Thyroid gland (tissue), 4 donors: Measurements from ENCODE around the gene SMIM41.

Source experiments
- CTCF ChIP-seq, 6 experiments: fragments of 200-600 bp in 3 of 6; fragments of 450-650 bp in 3 of 6; sonication (generic) in 3 of 6; IDR thresholded peaks; one replicate each; pipeline ENCODE4 v1.5.1; 2016 to 2019; ENCODE audit warnings: antibody characterized with exemption in 6 of 6, mild to moderate bottlenecking in 2 of 6, inconsistent platforms in 1 of 6, moderate library complexity in 1 of 6
- POLR2A ChIP-seq, 2 donors: fragments of 450-650 bp; IDR thresholded peaks; one replicate each; pipeline ENCODE4 v1.6.1; 2017; ENCODE audit warnings: antibody characterized with exemption in 2 of 2, mild to moderate bottlenecking in 2 of 2, moderate library complexity in 1 of 2

- TF ChIP-seq POLR2A (IDR thresholded peaks at IDR 0.05) (no peak), CTCF (IDR thresholded peaks at IDR 0.05) (no peak)
Measured at GRCh38 chr12:52033446-52034140, 45.9 kb upstream of the SMIM41 start.
